K562 (cell line): ENCODE data around the gene HOXB3. TPM values are rescaled to one million over a fixed set of nuclear protein-coding genes. Genes with fewer than 3 reads are reported as not detected.

ENCODE experiments used
- ATAC-seq: fragments of 200-7000 bp; cut with Tn5 transposase; 3 replicates; pipeline ENCODE4 v1.9.1; 2020; ENCODE audit warnings: moderate library complexity
- BruUV-seq: library from RNA; stranded (reverse); fragments of 400-500 nt; replicated peaks from 2 replicates; lab custom pipeline; 2021; lab: Mats Ljungman, UMichigan
- CTCF ChIA-PET: fragments of 300-600 bp; formaldehyde crosslinking; extraction: SDS; loops from one replicate; lab custom pipeline; 2021; ENCODE audit warnings: low intra/inter-chr PET ratio; lab: Yijun Ruan, JAX
- POLR2A ChIA-PET: fragments of 300-600, 350-650 bp; sonication (Branson Sonifier 250); formaldehyde crosslinking; extraction: SDS; loops from one replicate; lab custom pipeline; 2021; ENCODE audit warnings: antibody characterized with exemption, inconsistent platforms; lab: Yijun Ruan, JAX
- DNase-seq, 4 experiments: peaks; one replicate each; pipeline versions ENCODE4 v3.0.0 to v3.0.0-alpha.2; 2011 to 2018; ENCODE audit warnings: low spot score in 3 of 4, mixed read lengths in 3 of 4; ENCODE audit errors: extremely low read depth in 1 of 4
- FAIRE-seq: peaks from 2 replicates; lab custom pipeline; 2011; peaks lifted over from hg19 to GRCh38; lab: Jason Lieb, UNC
- H2AFZ ChIP-seq: 2 replicates; pipeline ENCODE4 v1.6.0; 2011; ENCODE audit warnings: low read depth, low read length, control low read depth, inconsistent platforms
- H3K27ac ChIP-seq: fragments of 200-600 bp; 3 replicates; pipeline ENCODE4 v1.8.0; 2011; ENCODE audit warnings: low read depth, mild to moderate bottlenecking, control low read depth, inconsistent platforms, low read length, moderate library complexity, mixed read lengths; ENCODE audit errors: extremely low read depth
- H3K27me3 ChIP-seq, 2 experiments: fragments of 300-600 bp in 1 of 2; 2 replicates in 1 of 2; 3 replicates in 1 of 2; pipeline versions ENCODE4 v1.6.0 to v1.8.0; 2011; ENCODE audit warnings: inconsistent platforms in 2 of 2, low read length in 2 of 2, mild to moderate bottlenecking in 1 of 2, mixed read lengths in 1 of 2, moderate library complexity in 1 of 2; ENCODE audit not compliant: control insufficient read depth in 2 of 2, insufficient read depth in 2 of 2
- H3K36me3 ChIP-seq: fragments of 300-600 bp; 3 replicates; pipeline ENCODE4 v1.8.0; 2011; ENCODE audit warnings: mild to moderate bottlenecking, low read length, inconsistent platforms; ENCODE audit not compliant: control insufficient read depth, insufficient read depth
- H3K4me1 ChIP-seq, 2 experiments: fragments of 200-600 bp in 1 of 2; replicated peaks in 1 of 2; 2 replicates in 1 of 2; 3 replicates in 1 of 2; pipeline versions ENCODE4 v1.5.1 to v1.8.0; 2011; ENCODE audit warnings: inconsistent platforms in 2 of 2, low read length in 2 of 2, mild to moderate bottlenecking in 1 of 2, mixed read lengths in 1 of 2, moderate library complexity in 1 of 2; ENCODE audit not compliant: control insufficient read depth in 2 of 2, insufficient read depth in 2 of 2
- H3K4me2 ChIP-seq: 2 replicates; pipeline ENCODE4 v1.6.1; 2011; ENCODE audit warnings: low read length, control low read depth, inconsistent platforms, mixed read lengths; ENCODE audit not compliant: insufficient read depth
- H3K4me3 ChIP-seq: fragments of 200-600 bp; sonication (generic), shearing (Covaris generic); 2 replicates; pipeline ENCODE4 v1.5.1; 2016; ENCODE audit warnings: control low read depth, inconsistent platforms
- H3K79me2 ChIP-seq: fragments of 200-600 bp; 3 replicates; pipeline ENCODE4 v1.8.0; 2011; ENCODE audit warnings: low read length, inconsistent platforms; ENCODE audit not compliant: control insufficient read depth, insufficient read depth
- H3K9ac ChIP-seq, 2 experiments: 2 replicates each; pipeline versions ENCODE4 v1.6.0 to v1.6.1; 2011; ENCODE audit warnings: low read depth in 2 of 2, low read length in 2 of 2, control low read depth in 1 of 2, inconsistent platforms in 1 of 2, mild to moderate bottlenecking in 1 of 2, mixed read lengths in 1 of 2; ENCODE audit not compliant: insufficient read depth in 1 of 2
- H3K9me1 ChIP-seq: one replicate; pipeline ENCODE4 v1.6.0; 2011; ENCODE audit warnings: inconsistent platforms, mild to moderate bottlenecking, low read length, moderate library complexity; ENCODE audit not compliant: control insufficient read depth, insufficient read depth
- H3K9me3 ChIP-seq: replicated peaks from 2 replicates; pipeline ENCODE4 v1.5.1; 2011; ENCODE audit warnings: low read depth, low read length, inconsistent platforms; ENCODE audit not compliant: control insufficient read depth, insufficient read depth
- H4K20me1 ChIP-seq: replicated peaks from 2 replicates; pipeline ENCODE4 v1.6.1; 2011; ENCODE audit warnings: low read length, inconsistent platforms, mixed read lengths; ENCODE audit not compliant: control insufficient read depth, insufficient read depth
- GTF2A2 ChIP-seq: IDR thresholded peaks from 2 replicates; pipeline ENCODE4 v1.6.1; 2016; ENCODE audit warnings: mild to moderate bottlenecking, missing genetic modification characterization, missing compliant biosample characterization
- MAZ ChIP-seq, 2 experiments: fragments of 450-650 bp in 1 of 2; sonication (generic) in 1 of 2; formaldehyde crosslinking; IDR thresholded peaks in 1 of 2; conservative IDR thresholded peaks in 1 of 2; 2 replicates each; pipeline versions ENCODE4 v1.4.0 to v1.5.0; 2020; ENCODE audit warnings: mild to moderate bottlenecking in 1 of 2, missing genetic modification reagents in 1 of 2
- NR2C2 ChIP-seq, 2 experiments: fragments of 200-800 bp in 1 of 2; sonication (Bioruptor generic) in 1 of 2; sonication (generic) in 1 of 2; formaldehyde crosslinking in 1 of 2; IDR thresholded peaks; 2 replicates each; pipeline versions ENCODE4 v1.6.1 to v1.8.0; 2016 to 2022; ENCODE audit warnings: mild to moderate bottlenecking in 1 of 2, missing compliant biosample characterization in 1 of 2, missing genetic modification characterization in 1 of 2, missing genetic modification reagents in 1 of 2
- SRF ChIP-seq, 2 experiments: fragments of 250-450, 450-650 bp in 1 of 2; sonication (Bioruptor Pico) in 1 of 2; sonication (generic) in 1 of 2; formaldehyde crosslinking; IDR thresholded peaks; 2 replicates each; pipeline versions ENCODE4 v1.5.0 to v1.5.1; 2020 to 2022; ENCODE audit warnings: mild to moderate bottlenecking in 1 of 2, missing genetic modification reagents in 1 of 2
- ZNF277 ChIP-seq: fragments of 250-450 bp; sonication (Bioruptor Pico); IDR thresholded peaks from 2 replicates; pipeline ENCODE4 v1.8.0; 2022; ENCODE audit warnings: inconsistent platforms, mild to moderate bottlenecking, moderate library complexity, borderline replicate concordance
- ZNF583 ChIP-seq: fragments of 250-450 bp; sonication (Bioruptor Pico); IDR thresholded peaks from 2 replicates; pipeline ENCODE4 v1.4.0; 2020
- ZNF740 ChIP-seq, 3 experiments: fragments of 200-800 bp in 1 of 3; sonication (Bioruptor generic) in 1 of 3; sonication (generic) in 1 of 3; formaldehyde crosslinking in 1 of 3; IDR thresholded peaks; 2 replicates each; pipeline versions ENCODE4 v1.6.1 to v1.8.0; 2016 to 2022; ENCODE audit warnings: mild to moderate bottlenecking in 2 of 3, missing compliant biosample characterization in 2 of 3, missing genetic modification characterization in 2 of 3, missing genetic modification reagents in 1 of 3
- WGBS: fragments of 100-300 bp; shearing (Covaris generic); methylation state at CpG from one replicate; pipeline ENCODE4 v1.1.6; 2016; ENCODE audit warnings: low coverage, mixed read lengths; ENCODE audit not compliant: insufficient coverage; ENCODE audit errors: missing lambda C conversion rate; 5-methylcytosine and 5-hydroxymethylcytosine counted together
- in situ Hi-C: fragments of 300-500 bp; cut with MboI; formaldehyde crosslinking; loops from 4 replicates; pipeline ENCODE4 v1.15.0; 2018; ENCODE audit warnings: inconsistent platforms, mixed read lengths
- intact Hi-C: fragments of 100-400 bp; cut with micrococcal nuclease; formaldehyde crosslinking; loops from 2 replicates; pipeline ENCODE4 v1.14.2; 2022
- polyA plus RNA-seq, 8 experiments: library from polyadenylated mRNA; depleted of rRNA in 4 of 8; stranded (reverse) in 5 of 8; unstranded in 3 of 8; fragments of >200 nt; fragmentation: Nextera tagmentation in 2 of 8; fragmentation: Illumina TruSeq in 1 of 8; extraction: Ambion mirVana in 2 of 8; extraction: Trizol in 1 of 8; gene quantifications; 2 replicates each; pipeline versions ENCODE4 v1.2.1 to v1.2.3, GENCODE V29; 2011 to 2014; ENCODE audit warnings: inconsistent platforms in 1 of 8, missing spikeins in 1 of 8
- total RNA-seq, 7 experiments: library from RNA; depleted of rRNA in 6 of 7; stranded (reverse); fragments of >200 nt in 6 of 7; fragmentation: Illumina TruSeq in 2 of 7; extraction: Trizol in 2 of 7; gene quantifications; 2 replicates each; pipeline versions ENCODE4 v1.2.1 to v1.2.3, GENCODE V29; 2011 to 2021; ENCODE audit warnings: low replicate concordance in 1 of 7
- TF ChIP-seq, protein P1 (sequence below), 2 experiments: fragments of 450-650 bp; IDR thresholded peaks; 2 replicates each; pipeline ENCODE4 v1.6.1; 2018; ENCODE audit warnings: mild to moderate bottlenecking in 2 of 2, low read depth in 1 of 2; ENCODE audit not compliant: partially characterized antibody in 2 of 2
- TF ChIP-seq, protein P2 (sequence below), 3 experiments: IDR thresholded peaks in 2 of 3; conservative IDR thresholded peaks in 1 of 3; 2 replicates each; pipeline ENCODE4 v1.5.1; 2011 to 2012; ENCODE audit warnings: low read length in 3 of 3, mild to moderate bottlenecking in 3 of 3, control low read depth in 2 of 3, improper control_type of control experiment in 1 of 3, inconsistent platforms in 1 of 3, low read depth in 1 of 3, mixed read lengths in 1 of 3, moderate library complexity in 1 of 3; ENCODE audit not compliant: insufficient read depth in 2 of 3

The HOXB3 gene
- total and polyA plus RNA-seq, 9 of the 15 experiments (the other 6 are each of a cell fraction or from before 2014, with no cell fraction given), result 2.4 to 41.3 (median 20.2) TPM

DNA sequence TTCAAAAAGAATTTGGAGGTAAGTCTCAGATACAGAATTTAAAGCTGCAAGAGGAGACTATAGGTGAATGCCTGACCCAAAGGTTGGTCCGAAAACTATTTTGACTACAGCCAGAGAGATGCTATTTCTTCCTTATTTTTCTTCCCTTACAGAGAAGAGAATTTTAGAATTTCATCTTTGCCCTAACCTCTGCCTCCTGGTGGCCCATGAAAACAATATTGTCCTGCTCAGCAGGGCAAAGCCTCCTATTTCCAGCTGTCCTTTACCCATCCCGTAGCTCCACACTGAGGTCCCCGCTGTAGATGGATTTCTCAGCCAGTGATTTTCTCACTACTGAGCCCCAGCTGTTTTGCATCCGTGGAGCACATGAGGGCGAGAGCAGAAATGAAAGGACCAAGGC, 83.8 kb downstream of the HOXB3 start:
- Histone ChIP-seq H3K27ac (no peak overlapping the region; the same call in 2 of the 3 replicates), H3K36me3 (no peaks in the 10 kb centered on the region), H3K4me3 (no peak overlapping the region), H3K79me2 (no peaks in the 10 kb centered on the region), H2AFZ (no peak overlapping the region; the same call in 1 of the 2 replicates), H3K9me3 (no peaks in the 10 kb centered on the region), H4K20me1 (no peaks in the 10 kb centered on the region), H3K4me1 (peaks cover under 1 to 26% of the 10 kb centered on the region in 2 experiments; a peak in 4 of 5 replicates), H3K27me3 (no peaks in the 10 kb centered on the region), H3K4me2 (no peak overlapping the region), H3K9me1 (no peaks in the 10 kb centered on the region), H3K9ac (no peak overlapping the region)
- FAIRE-seq (no peak), DNase-seq (no peak), ATAC-seq (peak; percentile 67)
- ChIA-PET POLR2A (interaction anchor here (0.6 to 1.4 kb wide), 3 partner anchors 35 to 119 kb away, joined by 3 to 4 read pairs (median 3); no protein-coding TSS in a partner anchor), CTCF (interaction anchor here (0.7 kb wide), 1 partner anchor 417 kb away, joined by 3 read pairs; no protein-coding TSS in a partner anchor)
- in situ Hi-C loops (no loop called here), intact Hi-C loops (no loop called here)
- BruUV-seq, result no TSS peak
- 61% methylated on average over 5 of the region's 5 CpGs for WGBS
- TF ChIP-seq ZNF583 (CRISPR knock-in tag) (no peak), SRF (CRISPR knock-in tag; IDR thresholded peaks at IDR 0.05) (no peak), ZNF277 (CRISPR knock-in tag) (no peak), ZNF740 (CRISPR knock-in tag; IDR thresholded peaks at IDR 0.05) (no peak), ZNF740 (tag; IDR thresholded peaks at IDR 0.05) (no peak), GTF2A2 (tag) (no peak), NR2C2 (CRISPR knock-in tag; IDR thresholded peaks at IDR 0.05) (no peak), NR2C2 (tag; IDR thresholded peaks at IDR 0.05) (0 out of 2 replicates have a peak, but pooled peaks have one; percentile 28), MAZ (CRISPR knock-in tag; conservative IDR thresholded peaks at IDR 0.05 in 1 of 2, IDR thresholded peaks at IDR 0.05 in 1 of 2) (0 out of 4 replicates have a peak, but pooled peaks of 1 of the 2 experiments have one; percentile 38)
- TF ChIP-seq, protein P1, sequence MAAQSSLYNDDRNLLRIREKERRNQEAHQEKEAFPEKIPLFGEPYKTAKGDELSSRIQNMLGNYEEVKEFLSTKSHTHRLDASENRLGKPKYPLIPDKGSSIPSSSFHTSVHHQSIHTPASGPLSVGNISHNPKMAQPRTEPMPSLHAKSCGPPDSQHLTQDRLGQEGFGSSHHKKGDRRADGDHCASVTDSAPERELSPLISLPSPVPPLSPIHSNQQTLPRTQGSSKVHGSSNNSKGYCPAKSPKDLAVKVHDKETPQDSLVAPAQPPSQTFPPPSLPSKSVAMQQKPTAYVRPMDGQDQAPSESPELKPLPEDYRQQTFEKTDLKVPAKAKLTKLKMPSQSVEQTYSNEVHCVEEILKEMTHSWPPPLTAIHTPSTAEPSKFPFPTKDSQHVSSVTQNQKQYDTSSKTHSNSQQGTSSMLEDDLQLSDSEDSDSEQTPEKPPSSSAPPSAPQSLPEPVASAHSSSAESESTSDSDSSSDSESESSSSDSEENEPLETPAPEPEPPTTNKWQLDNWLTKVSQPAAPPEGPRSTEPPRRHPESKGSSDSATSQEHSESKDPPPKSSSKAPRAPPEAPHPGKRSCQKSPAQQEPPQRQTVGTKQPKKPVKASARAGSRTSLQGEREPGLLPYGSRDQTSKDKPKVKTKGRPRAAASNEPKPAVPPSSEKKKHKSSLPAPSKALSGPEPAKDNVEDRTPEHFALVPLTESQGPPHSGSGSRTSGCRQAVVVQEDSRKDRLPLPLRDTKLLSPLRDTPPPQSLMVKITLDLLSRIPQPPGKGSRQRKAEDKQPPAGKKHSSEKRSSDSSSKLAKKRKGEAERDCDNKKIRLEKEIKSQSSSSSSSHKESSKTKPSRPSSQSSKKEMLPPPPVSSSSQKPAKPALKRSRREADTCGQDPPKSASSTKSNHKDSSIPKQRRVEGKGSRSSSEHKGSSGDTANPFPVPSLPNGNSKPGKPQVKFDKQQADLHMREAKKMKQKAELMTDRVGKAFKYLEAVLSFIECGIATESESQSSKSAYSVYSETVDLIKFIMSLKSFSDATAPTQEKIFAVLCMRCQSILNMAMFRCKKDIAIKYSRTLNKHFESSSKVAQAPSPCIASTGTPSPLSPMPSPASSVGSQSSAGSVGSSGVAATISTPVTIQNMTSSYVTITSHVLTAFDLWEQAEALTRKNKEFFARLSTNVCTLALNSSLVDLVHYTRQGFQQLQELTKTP (IDR thresholded peaks at IDR 0.05; ENCODE audit: low read depth in 1 of 2, partially characterized antibody in 2 of 2), result no peak
- TF ChIP-seq, protein P2, sequence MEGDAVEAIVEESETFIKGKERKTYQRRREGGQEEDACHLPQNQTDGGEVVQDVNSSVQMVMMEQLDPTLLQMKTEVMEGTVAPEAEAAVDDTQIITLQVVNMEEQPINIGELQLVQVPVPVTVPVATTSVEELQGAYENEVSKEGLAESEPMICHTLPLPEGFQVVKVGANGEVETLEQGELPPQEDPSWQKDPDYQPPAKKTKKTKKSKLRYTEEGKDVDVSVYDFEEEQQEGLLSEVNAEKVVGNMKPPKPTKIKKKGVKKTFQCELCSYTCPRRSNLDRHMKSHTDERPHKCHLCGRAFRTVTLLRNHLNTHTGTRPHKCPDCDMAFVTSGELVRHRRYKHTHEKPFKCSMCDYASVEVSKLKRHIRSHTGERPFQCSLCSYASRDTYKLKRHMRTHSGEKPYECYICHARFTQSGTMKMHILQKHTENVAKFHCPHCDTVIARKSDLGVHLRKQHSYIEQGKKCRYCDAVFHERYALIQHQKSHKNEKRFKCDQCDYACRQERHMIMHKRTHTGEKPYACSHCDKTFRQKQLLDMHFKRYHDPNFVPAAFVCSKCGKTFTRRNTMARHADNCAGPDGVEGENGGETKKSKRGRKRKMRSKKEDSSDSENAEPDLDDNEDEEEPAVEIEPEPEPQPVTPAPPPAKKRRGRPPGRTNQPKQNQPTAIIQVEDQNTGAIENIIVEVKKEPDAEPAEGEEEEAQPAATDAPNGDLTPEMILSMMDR (IDR thresholded peaks at IDR 0.05 in 2 of 3, conservative IDR thresholded peaks at IDR 0.05 in 1 of 3; ENCODE audit: insufficient read depth in 2 of 3, low read depth in 1 of 3, low read length in 3 of 3), result peak; percentile 11 to 36 (median 14); a peak in 1 of 6 replicates
